Uterus (tissue), 2 donors: Measurements from ENCODE around the gene PLCD4.

Experiments
- POLR2A ChIP-seq, 2 donors: fragments of 450-650 bp; IDR thresholded peaks; one replicate each; pipeline ENCODE4 v1.6.1; 2016; ENCODE audit warnings: antibody characterized with exemption in 2 of 2, mild to moderate bottlenecking in 1 of 2, moderate library complexity in 1 of 2
- TF ChIP-seq, protein P1 (sequence below), 4 experiments: fragments of 200-600 bp in 2 of 4; fragments of 450-650 bp in 2 of 4; sonication (generic) in 2 of 4; IDR thresholded peaks; one replicate each; pipeline ENCODE4 v1.5.1; 2016 to 2019; ENCODE audit warnings: antibody characterized with exemption in 4 of 4, mild to moderate bottlenecking in 2 of 4, moderate library complexity in 1 of 4

DNA sequence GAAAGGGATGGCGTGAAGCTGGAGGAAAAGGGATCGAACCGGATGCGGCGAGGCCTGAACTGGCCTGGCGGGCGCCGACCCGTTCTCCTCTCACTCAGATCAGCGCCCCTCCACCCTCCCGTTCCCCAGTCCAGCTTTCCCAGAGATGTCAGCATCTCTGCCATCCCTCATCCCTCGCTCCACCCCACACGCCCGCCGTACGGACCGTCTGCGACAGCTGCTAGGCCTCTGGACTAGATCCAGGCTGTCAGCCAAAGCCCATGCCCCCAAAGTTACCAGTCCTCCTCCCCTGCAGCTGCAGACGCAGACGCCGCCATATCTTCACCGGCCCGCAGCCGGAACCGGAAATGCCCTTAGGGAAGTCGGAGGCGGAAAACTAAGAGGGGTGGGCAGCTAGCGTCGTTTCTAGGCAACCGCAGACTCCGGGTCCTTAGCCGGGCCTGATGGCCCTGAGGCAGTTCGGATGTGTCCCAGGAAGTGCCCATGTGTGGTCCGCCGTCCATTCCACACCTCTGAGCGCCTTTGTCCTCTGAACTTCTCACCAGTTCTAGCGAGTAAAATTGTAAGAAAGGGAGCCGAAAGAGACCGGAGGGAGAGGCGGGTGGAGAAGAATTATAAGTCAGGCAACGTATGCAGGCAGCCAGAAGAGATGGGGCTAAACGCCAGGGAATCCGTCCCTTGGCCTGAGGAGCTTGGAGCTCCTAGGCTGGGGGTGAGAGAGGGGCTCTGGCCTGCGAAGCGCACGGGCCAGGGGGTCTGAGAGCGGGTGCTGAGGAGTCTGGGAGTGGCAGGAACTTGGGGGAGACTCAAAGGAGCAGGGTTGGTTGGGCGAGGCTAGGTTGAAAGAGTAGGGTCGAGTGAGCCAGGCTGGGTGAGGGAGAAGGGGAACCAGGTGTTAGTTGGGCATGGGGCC lies 64.2 kb downstream of the PLCD4 start, which contains the start of the genes RNF25 and STK36:
- TF ChIP-seq, protein P1, sequence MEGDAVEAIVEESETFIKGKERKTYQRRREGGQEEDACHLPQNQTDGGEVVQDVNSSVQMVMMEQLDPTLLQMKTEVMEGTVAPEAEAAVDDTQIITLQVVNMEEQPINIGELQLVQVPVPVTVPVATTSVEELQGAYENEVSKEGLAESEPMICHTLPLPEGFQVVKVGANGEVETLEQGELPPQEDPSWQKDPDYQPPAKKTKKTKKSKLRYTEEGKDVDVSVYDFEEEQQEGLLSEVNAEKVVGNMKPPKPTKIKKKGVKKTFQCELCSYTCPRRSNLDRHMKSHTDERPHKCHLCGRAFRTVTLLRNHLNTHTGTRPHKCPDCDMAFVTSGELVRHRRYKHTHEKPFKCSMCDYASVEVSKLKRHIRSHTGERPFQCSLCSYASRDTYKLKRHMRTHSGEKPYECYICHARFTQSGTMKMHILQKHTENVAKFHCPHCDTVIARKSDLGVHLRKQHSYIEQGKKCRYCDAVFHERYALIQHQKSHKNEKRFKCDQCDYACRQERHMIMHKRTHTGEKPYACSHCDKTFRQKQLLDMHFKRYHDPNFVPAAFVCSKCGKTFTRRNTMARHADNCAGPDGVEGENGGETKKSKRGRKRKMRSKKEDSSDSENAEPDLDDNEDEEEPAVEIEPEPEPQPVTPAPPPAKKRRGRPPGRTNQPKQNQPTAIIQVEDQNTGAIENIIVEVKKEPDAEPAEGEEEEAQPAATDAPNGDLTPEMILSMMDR (IDR thresholded peaks at IDR 0.05), result no peak
- TF ChIP-seq POLR2A (IDR thresholded peaks at IDR 0.05), result peak; percentile 13 to 59
